Keratinocyte (primary cell): ENCODE measurements around the gene IRF8. TPM values are rescaled to one million over a fixed set of nuclear protein-coding genes. Genes with fewer than 3 reads are reported as not detected.

Experiments used
- DNase-seq: peaks from one replicate; pipeline ENCODE4 v3.0.0-alpha.2; 2011; ENCODE audit warnings: low read depth, missing footprints, low spot score
- FAIRE-seq: peaks from 2 replicates; lab custom pipeline; 2011; peaks lifted over from hg19 to GRCh38; lab: Jason Lieb, UNC
- H2AFZ ChIP-seq: 2 replicates; pipeline ENCODE4 v1.6.0; 2012; ENCODE audit warnings: low read length, control low read depth, inconsistent platforms; ENCODE audit not compliant: control insufficient read depth
- H3K27ac ChIP-seq: 2 replicates; pipeline ENCODE4 v1.5.1; 2011; ENCODE audit warnings: low read length; ENCODE audit not compliant: control insufficient read depth, insufficient read depth
- H3K27me3 ChIP-seq: 3 replicates; pipeline ENCODE4 v1.6.0; 2011; ENCODE audit warnings: low read length; ENCODE audit not compliant: control insufficient read depth, insufficient read depth; ENCODE audit errors: extremely low read depth
- H3K36me3 ChIP-seq, 2 experiments: 2 replicates in 1 of 2; 3 replicates in 1 of 2; pipeline ENCODE4 v1.5.1; 2011; ENCODE audit warnings: low read length in 2 of 2, mild to moderate bottlenecking in 1 of 2; ENCODE audit not compliant: control insufficient read depth in 2 of 2, insufficient read depth in 2 of 2; ENCODE audit errors: extremely low read depth in 1 of 2
- H3K4me1 ChIP-seq: 3 replicates; pipeline ENCODE4 v1.5.1; 2011; ENCODE audit warnings: low read length; ENCODE audit not compliant: control insufficient read depth, insufficient read depth; ENCODE audit errors: extremely low read depth
- H3K4me2 ChIP-seq: 3 replicates; pipeline ENCODE4 v1.6.0; 2011; ENCODE audit warnings: low read depth, low read length; ENCODE audit not compliant: control insufficient read depth, insufficient read depth; ENCODE audit errors: extremely low read depth
- H3K4me3 ChIP-seq, 3 experiments: fragments of 200-600 bp in 1 of 3; sonication (generic) in 1 of 3; 2 replicates in 2 of 3; 3 replicates in 1 of 3; pipeline ENCODE4 v1.5.1; 2011 to 2016; ENCODE audit warnings: low read length in 3 of 3, mild to moderate bottlenecking in 3 of 3, control low read depth in 2 of 3, inconsistent platforms in 1 of 3, low read depth in 1 of 3, mixed read lengths in 1 of 3, mixed run types in 1 of 3, moderate library complexity in 1 of 3; ENCODE audit not compliant: control insufficient read depth in 2 of 3, insufficient read depth in 2 of 3; ENCODE audit errors: extremely low read depth in 1 of 3
- H3K79me2 ChIP-seq: 2 replicates; pipeline ENCODE4 v1.6.0; 2012; ENCODE audit warnings: low read length; ENCODE audit not compliant: control insufficient read depth, insufficient read depth
- H3K9ac ChIP-seq: 3 replicates; pipeline ENCODE4 v1.6.0; 2011; ENCODE audit warnings: low read length; ENCODE audit not compliant: control insufficient read depth, insufficient read depth; ENCODE audit errors: extremely low read depth
- H3K9me1 ChIP-seq: 3 replicates; pipeline ENCODE4 v1.6.0; 2011; ENCODE audit warnings: low read length; ENCODE audit not compliant: control insufficient read depth, insufficient read depth; ENCODE audit errors: extremely low read depth
- H3K9me3 ChIP-seq: 2 replicates; pipeline ENCODE4 v1.5.1; 2012; ENCODE audit warnings: low read depth, low read length; ENCODE audit not compliant: control insufficient read depth
- H4K20me1 ChIP-seq: 3 replicates; pipeline ENCODE4 v1.6.0; 2011; ENCODE audit warnings: low read length; ENCODE audit not compliant: control insufficient read depth, insufficient read depth; ENCODE audit errors: extremely low read depth
- EZH2 ChIP-seq: IDR thresholded peaks from one replicate; pipeline ENCODE4 v1.6.1; 2012; ENCODE audit warnings: inconsistent platforms, mild to moderate bottlenecking, low read length, moderate library complexity
- dilution Hi-C: fragments of 300-500 bp; cut with MboI; formaldehyde crosslinking; loops from one replicate; pipeline ENCODE4 v1.7.0; 2020; ENCODE audit warnings: low sequenced_read_pairs; ENCODE audit not compliant: extremely low pct_ligation_motif_present
- polyA plus RNA-seq, 5 experiments: library from polyadenylated mRNA; depleted of rRNA in 3 of 5; stranded (reverse) in 3 of 5; stranded (forward) in 1 of 5; unstranded in 1 of 5; fragments of >200 nt; gene quantifications; 1 replicate in 1 of 5; 2 replicates in 3 of 5; 3 replicates in 1 of 5; pipeline versions ENCODE4 v1.2.1 to v1.2.3, GENCODE V29; 2011 to 2012; ENCODE audit warnings: missing spikeins in 2 of 5, low read depth in 1 of 5, low replicate concordance in 1 of 5
- TF ChIP-seq, protein P1 (sequence below), 3 experiments: IDR thresholded peaks in 1 of 3; conservative IDR thresholded peaks in 1 of 3; optimal IDR thresholded peaks in 1 of 3; 2 replicates in 2 of 3; 3 replicates in 1 of 3; pipeline versions ENCODE3 to v1.5.1; 2011; ENCODE audit warnings: low read length in 3 of 3, mild to moderate bottlenecking in 3 of 3, moderate library complexity in 2 of 3, control low read depth in 1 of 3, inconsistent platforms in 1 of 3; ENCODE audit not compliant: insufficient read depth in 2 of 3; ENCODE audit errors: extremely low read depth in 1 of 3

IRF8 gene
- polyA plus RNA-seq, 1 donor (not counting 4 experiments of a cell fraction or from before 2014, with no cell fraction given) = not detected

DNA sequence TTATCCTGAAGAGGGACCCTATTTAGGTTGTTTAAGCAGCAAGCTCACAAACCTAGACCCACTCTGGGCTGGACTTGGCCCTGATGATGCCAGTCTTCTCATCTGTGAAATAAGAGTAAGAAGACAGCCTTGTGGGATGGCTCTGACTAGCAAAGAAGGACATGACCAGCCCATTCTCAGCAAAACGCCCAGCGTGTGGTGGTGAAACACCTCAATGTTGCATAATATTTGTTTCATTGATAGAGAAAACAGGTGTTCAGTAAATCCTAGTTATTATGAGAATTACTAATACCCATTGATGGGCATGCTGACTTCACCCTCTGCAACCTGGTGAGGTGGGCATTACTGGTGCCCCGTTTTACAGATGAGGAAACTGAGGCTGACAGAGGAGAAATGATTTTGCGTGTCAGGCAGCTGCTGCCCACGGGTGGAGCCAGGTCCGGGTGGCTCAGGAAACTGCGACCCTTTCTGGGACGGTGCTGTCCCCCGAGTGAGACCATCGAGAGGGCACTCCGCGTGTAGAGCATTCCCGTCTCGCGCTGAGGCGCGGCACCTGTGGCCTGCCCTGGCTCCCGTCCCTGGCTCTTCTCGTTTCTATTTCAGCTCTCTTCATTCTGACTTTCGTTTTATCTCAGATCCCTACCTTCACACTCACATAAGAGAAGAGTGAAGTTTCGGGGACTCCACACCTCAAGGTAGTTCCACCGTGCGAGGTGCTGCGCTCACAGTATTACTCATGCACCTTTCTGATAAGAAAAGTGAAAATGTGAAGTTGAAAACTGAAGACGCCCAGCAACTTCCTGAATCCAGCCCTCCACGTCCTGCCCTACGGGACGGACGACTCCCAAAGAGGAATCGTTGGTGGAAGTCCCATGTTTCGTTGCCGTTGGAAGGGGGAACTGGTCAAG lies 48.5 kb downstream of the IRF8 start:
- Histone ChIP-seq H2AFZ (no peak overlapping the region), H3K9me1 (no peaks in the 10 kb centered on the region), H3K4me1 (no peaks in the 10 kb centered on the region), H3K4me3 (no peak overlapping the region), H3K27ac (no peak overlapping the region), H3K9me3 (no peaks in the 10 kb centered on the region), H4K20me1 (no peaks in the 10 kb centered on the region), H3K4me2 (no peak overlapping the region), H3K9ac (no peak overlapping the region), H3K36me3 (no peaks in the 10 kb centered on the region), H3K79me2 (no peaks in the 10 kb centered on the region), H3K27me3 (peaks cover 2% of the 10 kb centered on the region)
- DNase-seq (no peak), FAIRE-seq (no peak)
- dilution Hi-C loops = no loop called here
- no peak for TF ChIP-seq EZH2
- TF ChIP-seq, protein P1, sequence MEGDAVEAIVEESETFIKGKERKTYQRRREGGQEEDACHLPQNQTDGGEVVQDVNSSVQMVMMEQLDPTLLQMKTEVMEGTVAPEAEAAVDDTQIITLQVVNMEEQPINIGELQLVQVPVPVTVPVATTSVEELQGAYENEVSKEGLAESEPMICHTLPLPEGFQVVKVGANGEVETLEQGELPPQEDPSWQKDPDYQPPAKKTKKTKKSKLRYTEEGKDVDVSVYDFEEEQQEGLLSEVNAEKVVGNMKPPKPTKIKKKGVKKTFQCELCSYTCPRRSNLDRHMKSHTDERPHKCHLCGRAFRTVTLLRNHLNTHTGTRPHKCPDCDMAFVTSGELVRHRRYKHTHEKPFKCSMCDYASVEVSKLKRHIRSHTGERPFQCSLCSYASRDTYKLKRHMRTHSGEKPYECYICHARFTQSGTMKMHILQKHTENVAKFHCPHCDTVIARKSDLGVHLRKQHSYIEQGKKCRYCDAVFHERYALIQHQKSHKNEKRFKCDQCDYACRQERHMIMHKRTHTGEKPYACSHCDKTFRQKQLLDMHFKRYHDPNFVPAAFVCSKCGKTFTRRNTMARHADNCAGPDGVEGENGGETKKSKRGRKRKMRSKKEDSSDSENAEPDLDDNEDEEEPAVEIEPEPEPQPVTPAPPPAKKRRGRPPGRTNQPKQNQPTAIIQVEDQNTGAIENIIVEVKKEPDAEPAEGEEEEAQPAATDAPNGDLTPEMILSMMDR (optimal IDR thresholded peaks at IDR 0.05 in 1 of 3, IDR thresholded peaks at IDR 0.05 in 1 of 3, conservative IDR thresholded peaks at IDR 0.05 in 1 of 3; ENCODE audit: extremely low read depth in 1 of 3, insufficient read depth in 2 of 3, low read length in 3 of 3) = no peak

DNA sequence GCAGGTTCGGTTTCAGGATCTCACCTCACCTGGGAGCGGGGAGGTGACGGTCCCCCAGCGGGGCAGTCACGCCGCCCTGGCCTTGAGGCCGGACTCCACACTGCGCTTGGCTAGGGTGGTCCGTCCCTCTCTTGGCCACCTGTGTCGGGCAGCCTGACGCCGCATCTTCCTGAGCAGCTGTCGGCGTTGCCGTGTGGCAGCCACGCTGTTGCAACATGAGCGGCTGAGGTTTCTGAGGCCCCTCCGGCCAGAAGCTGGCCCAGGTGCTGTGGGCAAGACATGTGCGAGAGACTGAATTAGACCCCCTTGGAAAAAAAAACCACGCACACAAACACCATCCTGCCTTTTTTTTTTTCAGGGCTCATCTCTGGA lies 49.2 kb downstream of the IRF8 start:
- dilution Hi-C loops = no loop called here

More for the DNA sequence above, 49.2 kb downstream of the IRF8 start:
- no peaks in the 10 kb centered on the region for H3K79me2 ChIP-seq
- no peak for FAIRE-seq
- H3K36me3 ChIP-seq = no peaks in the 10 kb centered on the region
- TF ChIP-seq, protein P1 (optimal IDR thresholded peaks at IDR 0.05 in 1 of 3, IDR thresholded peaks at IDR 0.05 in 1 of 3, conservative IDR thresholded peaks at IDR 0.05 in 1 of 3; ENCODE audit: extremely low read depth in 1 of 3, insufficient read depth in 2 of 3, low read length in 3 of 3) = no peak
- no peak for TF ChIP-seq EZH2
- no peaks in the 10 kb centered on the region for H3K9me1 ChIP-seq
- H2AFZ ChIP-seq = no peak overlapping the region
- no peak for DNase-seq
- no peak overlapping the region for H3K9ac ChIP-seq
- no peaks in the 10 kb centered on the region for H3K9me3 ChIP-seq
- H3K4me1 ChIP-seq = no peaks in the 10 kb centered on the region
- H4K20me1 ChIP-seq = no peaks in the 10 kb centered on the region
- no peak overlapping the region for H3K4me3 ChIP-seq
- no peak overlapping the region for H3K4me2 ChIP-seq
- peaks cover 2% of the 10 kb centered on the region for H3K27me3 ChIP-seq
- H3K27ac ChIP-seq = no peak overlapping the region
